Ascending aorta (tissue), 2 donors: Measurements from ENCODE around the gene FBP2. TPM values are rescaled to one million over a fixed set of nuclear protein-coding genes. Genes with fewer than 3 reads are reported as not detected.

ENCODE experiments used
- DNase-seq, 2 donors: peaks; one replicate each; pipeline ENCODE4 v3.0.0-alpha.2; 2019; ENCODE audit warnings: low spot score in 2 of 2
- H3K27ac ChIP-seq, 2 donors: fragments of 200-600 bp; sonication (generic); one replicate each; pipeline ENCODE4 v1.5.1; 2016 to 2017; ENCODE audit warnings: mild to moderate bottlenecking in 1 of 2
- H3K27me3 ChIP-seq: fragments of 200-600 bp; sonication (generic); one replicate; pipeline ENCODE4 v1.5.1; 2017
- H3K36me3 ChIP-seq, 2 donors: fragments of 200-600 bp; sonication (generic); one replicate each; pipeline ENCODE4 v1.5.1; 2016
- H3K4me1 ChIP-seq, 2 donors: fragments of 200-600 bp; sonication (generic); one replicate each; pipeline ENCODE4 v1.5.1; 2016 to 2017; ENCODE audit warnings: mild to moderate bottlenecking in 1 of 2
- H3K4me3 ChIP-seq, 2 donors: fragments of 200-600 bp; sonication (generic); one replicate each; pipeline ENCODE4 v1.5.1; 2016 to 2017; ENCODE audit warnings: mild to moderate bottlenecking in 1 of 2
- H3K9me3 ChIP-seq, 2 donors: fragments of 200-600 bp; sonication (generic); one replicate each; pipeline ENCODE4 v1.5.1; 2016
- CTCF ChIP-seq, 3 experiments: fragments of 200-600 bp in 2 of 3; fragments of 450-650 bp in 1 of 3; sonication (generic) in 2 of 3; IDR thresholded peaks; one replicate each; pipeline ENCODE4 v1.5.1; 2016 to 2019; ENCODE audit warnings: antibody characterized with exemption in 3 of 3, mild to moderate bottlenecking in 1 of 3, moderate library complexity in 1 of 3
- intact Hi-C: fragments of 100-400 bp; cut with DNase I; formaldehyde crosslinking; loops from one replicate; pipeline ENCODE4 v1.15.1; 2023
- total RNA-seq: library from RNA; depleted of rRNA; stranded (reverse); fragments of >200 nt; gene quantifications from one replicate; pipeline ENCODE4 v1.1.0, GENCODE V29; 2016

Gene FBP2
- total RNA-seq, 1 donor from 2014 or later = not detected

DNA sequence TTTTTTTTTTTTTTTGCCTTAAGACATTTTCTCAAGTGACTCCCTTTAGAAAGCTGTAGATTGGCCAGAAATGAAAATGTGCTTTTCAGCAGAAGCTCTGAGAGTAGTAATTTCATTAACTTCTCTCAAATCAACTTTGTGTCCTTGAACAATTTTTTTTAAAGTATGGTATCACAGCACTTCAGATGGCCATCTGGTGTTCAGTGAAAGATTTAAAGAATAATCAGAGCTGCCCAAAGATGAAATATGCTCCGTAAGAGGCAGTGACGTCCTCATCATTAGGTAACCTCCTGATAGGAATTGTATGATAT lies 81.7 kb downstream of the FBP2 start:
- DNase-seq = no peak
- H3K27ac ChIP-seq = no peak overlapping the region
- H3K4me3 ChIP-seq = no peak overlapping the region
- H3K27me3 ChIP-seq = no peaks in the 10 kb centered on the region
- intact Hi-C loops = no loop called here
- H3K4me1 ChIP-seq = no peaks in the 10 kb centered on the region
- H3K9me3 ChIP-seq = no peaks in the 10 kb centered on the region
- H3K36me3 ChIP-seq = no peaks in the 10 kb centered on the region
- no peak for TF ChIP-seq CTCF (IDR thresholded peaks at IDR 0.05)

- Histone ChIP-seq H3K9me3 (no peaks in the 10 kb centered on the region), H3K27ac (no peak overlapping the region), H3K4me3 (no peak overlapping the region), H3K4me1 (no peaks in the 10 kb centered on the region), H3K27me3 (no peaks in the 10 kb centered on the region), H3K36me3 (no peaks in the 10 kb centered on the region)
- no peak for TF ChIP-seq CTCF (IDR thresholded peaks at IDR 0.05)
- intact Hi-C loops = no loop called here
- DNase-seq = no peak
These were observed 82.3 kb downstream of the FBP2 start for GRCh38 chr9:94511134-94511954.

Other genes with a start within 250 kb of the FBP2 start
- gene PCAT7, start 38.7 kb downstream of the FBP2 start, total RNA-seq = not detected
- 4.8 TPM for gene FBP1, start 45.7 kb upstream of the FBP2 start, total RNA-seq
- gene AOPEP, start 132.9 kb upstream of the FBP2 start, total RNA-seq = 333 TPM